ENCODE data around the gene BGLAP. TPM values are rescaled to one million over a fixed set of nuclear protein-coding genes. Genes with fewer than 3 reads are reported as not detected.

Gene BGLAP
- total RNA-seq, 4 donors from 2014 or later: 1.6 to 2.1 TPM; not detected in 2

- H3K4me3 ChIP-seq: no peak overlapping the region
- peaks cover 9 to 29% (median 24%) of the 10 kb centered on the region in 4 donors for H3K4me1 ChIP-seq
- TF ChIP-seq CTCF (IDR thresholded peaks at IDR 0.05) (no peak), EP300 (IDR thresholded peaks at IDR 0.05; ENCODE audit: low read depth) (no peak), POLR2A (IDR thresholded peaks at IDR 0.05) (no peak), POLR2AphosphoS5 (IDR thresholded peaks at IDR 0.05) (no peak)
- H3K9me3 ChIP-seq: no peaks in the 10 kb centered on the region
- intact Hi-C loops (cut with DNase I; ENCODE audit: low total_unique reads): no loop called here
- no peaks in the 10 kb centered on the region for H3K27me3 ChIP-seq
- H3K27ac ChIP-seq: no peak overlapping the region
- no peak for DNase-seq
- in situ Hi-C loops (cut with MboI; ENCODE audit: low pct_ligation_motif_present in 1 of 4, low pct_unique_long_range_greater_than_20kb in 1 of 4, low sequenced_read_pairs in 3 of 4): no loop called here
- no peaks in the 10 kb centered on the region for H3K36me3 ChIP-seq
- WGBS, 2 donors (ENCODE audit: low coverage in 1 of 2): 83 to 96% methylated on average over 1 to 8 of the region's 8 CpGs
Measured at GRCh38 chr1:156286061-156286460, 44.1 kb downstream of the BGLAP start.

- no peaks in the 10 kb centered on the region for H3K36me3 ChIP-seq
- no peak for TF ChIP-seq POLR2AphosphoS5 (IDR thresholded peaks at IDR 0.05)
- no peak for TF ChIP-seq EP300 (IDR thresholded peaks at IDR 0.05; ENCODE audit: low read depth)
- no peak for TF ChIP-seq CTCF (IDR thresholded peaks at IDR 0.05)
- no peak overlapping the region for H3K27ac ChIP-seq
- no peak overlapping the region for H3K4me3 ChIP-seq
- DNase-seq: no peak
- intact Hi-C loops (cut with DNase I; ENCODE audit: low total_unique reads) (no loop called here), in situ Hi-C loops (cut with MboI; ENCODE audit: low pct_ligation_motif_present in 1 of 4, low pct_unique_long_range_greater_than_20kb in 1 of 4, low sequenced_read_pairs in 3 of 4) (no loop called here)
- no peaks in the 10 kb centered on the region for H3K9me3 ChIP-seq
- no peaks in the 10 kb centered on the region for H3K27me3 ChIP-seq
- peaks cover 5 to 19% (median 16%) of the 10 kb centered on the region in 4 donors for H3K4me1 ChIP-seq
Measured at GRCh38 chr1:156289857-156290256, 47.9 kb downstream of the BGLAP start.

- Histone ChIP-seq H3K36me3 (no peaks in the 10 kb centered on the region), H3K9me3 (no peaks in the 10 kb centered on the region), H3K4me1 (peaks cover 8 to 28% (median 22%) of the 10 kb centered on the region in 4 donors), H3K27ac (peak overlapping the region; percentile 69 to 88 (median 79)), H3K27me3 (no peaks in the 10 kb centered on the region), H3K4me3 (peak overlapping the region; percentile 13 to 43 (median 27))
- intact Hi-C loops (cut with DNase I; ENCODE audit: low total_unique reads) (no loop called here), in situ Hi-C loops (cut with MboI; ENCODE audit: low pct_ligation_motif_present in 1 of 4, low pct_unique_long_range_greater_than_20kb in 1 of 4, low sequenced_read_pairs in 3 of 4) (no loop called here)
- DNase-seq: peak; percentile 92
- 41% methylated on average over 31 of the region's 37 CpGs; no CpG with 5 or more reads in 1 of the 2 donors for WGBS, 2 donors (ENCODE audit: low coverage in 1 of 2)
- TF ChIP-seq EP300 (IDR thresholded peaks at IDR 0.05; ENCODE audit: low read depth): no peak
- TF ChIP-seq POLR2A (IDR thresholded peaks at IDR 0.05): peak; percentile 54
- TF ChIP-seq POLR2AphosphoS5 (IDR thresholded peaks at IDR 0.05): peak; percentile 41 to 66 (median 52)
Measured at GRCh38 chr1:156291226-156292061, 49.5 kb downstream of the BGLAP start.

Small RNAs within 50 kb of the gene (small RNA-seq; reads per million reads assigned to genes)
- gene RF00568: 0 reads per million in 4 donors

Other genes with a start within 250 kb of the BGLAP start
- 100 to 1,000 TPM in 2 of 4 donors, 10 to 100 TPM in 2; 51.2 to 275 (median 168) TPM for gene SSR2, start 221.2 kb upstream of the BGLAP start, total RNA-seq
- gene UBQLN4, start 188.4 kb upstream of the BGLAP start, total RNA-seq: 10 to 100 TPM in 3 of 4 donors, 1 to 10 TPM in 1; 7.9 to 21.3 (median 16.1) TPM
- 10 to 100 TPM; 20.9 to 70.9 (median 47.5) TPM for gene LAMTOR2, start 187.4 kb upstream of the BGLAP start, total RNA-seq
- 100 to 1,000 TPM; 140 to 213 (median 174) TPM for gene RAB25, start 181.0 kb upstream of the BGLAP start, total RNA-seq
- gene MEX3A, start 159.7 kb upstream of the BGLAP start, total RNA-seq: under 1 TPM in 3 of 4 donors, not detected in 1; 0.14 to 0.60 (median 0.48) TPM
- gene LMNA, start 127.5 kb upstream of the BGLAP start, total RNA-seq: 100 to 1,000 TPM; 300 to 999 (median 324) TPM
- gene SEMA4A, start 88.6 kb upstream of the BGLAP start, total RNA-seq: 1 to 10 TPM in 3 of 4 donors, not detected in 1; 2.6 to 6.0 (median 4.8) TPM
- gene SLC25A44, start 48.1 kb upstream of the BGLAP start, total RNA-seq: 10 to 100 TPM in 3 of 4 donors, 1 to 10 TPM in 1; 9.6 to 19.9 (median 18.9) TPM
- gene PMF1, start 29.2 kb upstream of the BGLAP start, total RNA-seq: 10 to 100 TPM; 29.9 to 67.3 (median 52.3) TPM
- gene PAQR6, start 5.9 kb downstream of the BGLAP start, total RNA-seq: 1 to 10 TPM in 2 of 4 donors, not detected in 2; 1.7 to 3.1 TPM
- gene SMG5, start 40.6 kb downstream of the BGLAP start, total RNA-seq: 100 to 1,000 TPM in 2 of 4 donors, 10 to 100 TPM in 2; 72.1 to 134 (median 102) TPM
- 10 to 100 TPM in 1 of 4 donors, 1 to 10 TPM in 3; 2.0 to 13.1 (median 3.9) TPM for gene TMEM79, start 42.1 kb downstream of the BGLAP start, total RNA-seq
- 10 to 100 TPM in 3 of 4 donors, 1 to 10 TPM in 1; 4.0 to 65.9 (median 38.2) TPM for gene GLMP, start 53.5 kb downstream of the BGLAP start, total RNA-seq
- not detected for gene VHLL, start 57.1 kb downstream of the BGLAP start, total RNA-seq
- gene CCT3, start 96.1 kb downstream of the BGLAP start, total RNA-seq: 100 to 1,000 TPM in 2 of 4 donors, 10 to 100 TPM in 2; 55.1 to 145 (median 90.7) TPM
- not detected for gene TSACC, start 96.3 kb downstream of the BGLAP start, total RNA-seq
- gene RHBG, start 127.0 kb downstream of the BGLAP start, total RNA-seq: not detected

Measured in transverse colon (tissue), 4 donors.